Measurements from ENCODE around the gene SLC25A11.

- TF ChIP-seq POLR2AphosphoS5 (IDR thresholded peaks at IDR 0.05; ENCODE audit: low read depth, low read length) (no peak; the same call in 1 of the 2 replicates), TAF1 (IDR thresholded peaks at IDR 0.05; ENCODE audit: borderline replicate concordance, insufficient read depth, low read length) (peak; percentile 70; the same call in 1 of the 2 replicates), REST (IDR thresholded peaks at IDR 0.05; ENCODE audit: insufficient read depth in 1 of 2, low read depth in 2 of 2, low read length in 2 of 2) (peak in 1 of 2 experiments; percentile 6; a peak in 1 of 4 replicates), SIN3A (IDR thresholded peaks at IDR 0.05; ENCODE audit: borderline replicate concordance, insufficient read depth, low read length) (no peak; the same call in 1 of the 2 replicates)
These were observed 30.9 kb downstream of the SLC25A11 start for GRCh38 chr17:4908711-4909496.
